Central memory CD8-positive, alpha-beta T cell (primary cell): ENCODE results near the gene KRTAP10-2.

ENCODE experiments used
- ATAC-seq: fragments of 150-1000 bp; cut with Tn5 transposase; replicated peaks from 2 replicates; pipeline ENCODE4 v1.10.0; 2022; ENCODE audit warnings: mild to moderate bottlenecking, moderate FRiP score, moderate number of reproducible peaks; ENCODE audit not compliant: poor library complexity, severe bottlenecking; ENCODE audit errors: extremely low read depth
- DNase-seq, 2 donors: peaks; one replicate each; pipeline ENCODE4 v3.0.0; 2021; ENCODE audit warnings: low spot score in 2 of 2
- H3K27ac Mint-ChIP-seq: one replicate; pipeline ENCODE4 v1.8.0; 2022; ENCODE audit warnings: low read depth, mild to moderate bottlenecking, moderate library complexity, mixed read lengths
- H3K27me3 Mint-ChIP-seq: one replicate; pipeline ENCODE4 v1.8.0; 2022; ENCODE audit warnings: mixed read lengths
- H3K36me3 Mint-ChIP-seq: one replicate; pipeline ENCODE4 v1.8.0; 2022; ENCODE audit warnings: mild to moderate bottlenecking, moderate library complexity, mixed read lengths; ENCODE audit not compliant: insufficient read depth
- H3K4me1 Mint-ChIP-seq: one replicate; pipeline ENCODE4 v1.8.0; 2022; ENCODE audit warnings: mixed read lengths
- H3K4me3 Mint-ChIP-seq: one replicate; pipeline ENCODE4 v1.8.0; 2022; ENCODE audit warnings: mild to moderate bottlenecking, moderate library complexity, mixed read lengths
- H3K9me3 Mint-ChIP-seq: one replicate; pipeline ENCODE4 v1.8.0; 2022; ENCODE audit warnings: mixed read lengths

KRTAP10-2 gene

DNA sequence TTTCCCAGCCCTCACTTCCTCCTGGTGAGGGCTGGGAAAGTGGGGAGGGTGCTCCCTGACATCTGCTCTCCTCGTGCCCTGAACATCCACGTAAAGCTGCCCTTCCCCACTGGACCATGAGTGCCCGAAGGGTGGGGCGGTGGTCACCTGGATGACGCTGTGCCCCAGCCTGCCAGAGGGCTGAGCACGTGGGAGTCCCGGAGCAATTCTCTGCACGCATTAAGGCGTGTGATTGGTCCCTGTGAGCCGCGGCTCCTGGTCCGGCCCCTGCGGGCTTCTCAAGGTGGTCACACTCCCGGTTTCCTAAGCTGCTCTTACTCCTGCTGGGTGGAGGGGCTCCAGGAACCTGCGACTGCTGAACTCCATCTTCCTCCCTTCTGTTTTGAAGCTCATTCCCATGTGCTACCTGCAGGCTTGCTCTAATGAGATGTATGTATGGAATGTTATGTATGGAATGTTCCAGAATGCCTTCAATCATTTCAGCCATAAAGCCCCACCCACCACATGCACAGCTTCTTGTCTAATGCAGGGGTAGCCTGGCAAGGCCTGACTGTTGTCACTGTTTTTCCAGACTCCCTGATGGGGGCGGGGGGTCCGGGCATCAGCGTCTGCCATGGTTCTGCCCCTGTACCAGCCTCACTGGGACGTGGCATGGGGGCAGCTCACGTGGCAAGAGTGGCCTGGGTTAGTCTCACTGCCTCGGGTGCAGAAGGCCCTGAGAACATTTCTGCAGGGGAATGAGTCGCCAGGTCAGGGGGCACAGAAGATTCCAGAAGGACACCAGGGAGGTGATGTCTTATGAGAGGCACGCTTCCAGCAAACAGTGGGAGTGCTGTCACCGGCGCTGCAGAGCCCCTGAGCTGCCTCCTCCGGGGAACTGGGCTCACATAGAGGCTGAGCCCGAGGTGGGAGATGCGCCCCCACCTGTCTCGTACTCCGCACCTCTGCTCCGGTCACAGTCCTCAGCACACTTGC is 30.7 kb downstream of the KRTAP10-2 start:
- Mint-ChIP-seq H3K36me3 (peaks cover 5% of the 10 kb centered on the region), H3K9me3 (no peaks in the 10 kb centered on the region), H3K27me3 (no peaks in the 10 kb centered on the region), H3K27ac (no peak overlapping the region), H3K4me3 (no peak overlapping the region), H3K4me1 (no peaks in the 10 kb centered on the region)
- no peak for ATAC-seq
- no peak for DNase-seq

DNA sequence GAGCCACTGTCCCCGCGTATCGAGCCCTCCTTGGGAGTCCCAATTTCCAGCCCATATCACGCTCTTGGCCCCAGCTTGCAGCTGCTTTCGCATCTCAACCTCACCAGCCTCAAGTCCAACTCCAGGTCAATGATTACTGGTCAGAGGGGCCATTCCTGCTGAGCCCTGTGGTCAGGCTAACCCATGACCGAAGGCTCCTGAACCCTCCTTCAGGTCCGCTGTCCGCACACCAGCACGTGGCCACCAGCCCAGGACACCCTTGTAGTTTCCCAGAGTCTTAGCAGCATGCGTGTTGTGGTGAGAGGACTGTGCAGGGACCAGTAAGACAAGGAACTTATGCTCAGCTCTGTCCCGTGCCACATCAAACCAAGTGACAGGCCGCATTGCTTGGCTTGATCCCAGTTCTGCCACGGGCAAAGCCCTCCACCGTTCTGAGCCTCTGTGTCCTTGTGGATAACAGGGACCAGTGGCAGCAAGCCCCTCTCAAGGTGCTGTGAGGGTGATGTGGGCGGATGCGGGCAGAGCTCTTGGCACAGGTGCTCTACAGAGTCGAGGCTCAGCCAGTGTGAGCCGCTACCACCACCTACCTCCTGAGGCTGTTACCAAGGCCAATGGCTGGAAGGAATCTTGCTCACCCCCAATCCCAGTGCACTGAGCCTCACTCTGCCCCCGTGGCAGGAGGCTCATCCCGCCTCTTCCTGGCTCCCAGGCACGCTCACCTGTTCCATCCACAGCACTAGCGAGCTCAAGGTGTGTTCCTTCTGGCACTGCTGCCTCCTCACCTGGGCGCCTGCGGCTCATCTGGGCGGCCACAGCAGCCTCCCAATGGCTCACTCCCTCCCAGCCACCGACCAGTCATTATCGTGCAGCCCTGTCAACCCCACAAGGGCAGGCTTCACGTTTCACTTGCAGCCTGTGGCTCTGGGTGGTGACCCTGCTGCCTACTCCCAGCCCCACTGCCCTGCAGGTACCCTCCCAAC is 31.7 kb downstream of the KRTAP10-2 start:
- DNase-seq (no peak), ATAC-seq (no peak)
- H3K36me3 Mint-ChIP-seq = peaks cover 5% of the 10 kb centered on the region
- no peak overlapping the region for H3K27ac Mint-ChIP-seq
- H3K27me3 Mint-ChIP-seq = no peaks in the 10 kb centered on the region
- no peaks in the 10 kb centered on the region for H3K4me1 Mint-ChIP-seq
- H3K9me3 Mint-ChIP-seq = no peaks in the 10 kb centered on the region
- no peak overlapping the region for H3K4me3 Mint-ChIP-seq

- no peaks in the 10 kb centered on the region for H3K9me3 Mint-ChIP-seq
- H3K4me3 Mint-ChIP-seq = no peak overlapping the region
- no peak overlapping the region for H3K27ac Mint-ChIP-seq
- peaks cover 5% of the 10 kb centered on the region for H3K36me3 Mint-ChIP-seq
- H3K4me1 Mint-ChIP-seq = no peaks in the 10 kb centered on the region
- H3K27me3 Mint-ChIP-seq = no peaks in the 10 kb centered on the region
- DNase-seq = no peak
- no peak for ATAC-seq
These were observed 32.6 kb downstream of the KRTAP10-2 start for GRCh38 chr21:44518686-44519085.

- Mint-ChIP-seq H3K27ac (peak overlapping the region; percentile 77), H3K27me3 (no peaks in the 10 kb centered on the region), H3K36me3 (peaks cover 5% of the 10 kb centered on the region), H3K4me3 (no peak overlapping the region), H3K4me1 (no peaks in the 10 kb centered on the region), H3K9me3 (no peaks in the 10 kb centered on the region)
- DNase-seq (no peak), ATAC-seq (no peak)
These were observed 34.0 kb downstream of the KRTAP10-2 start for GRCh38 chr21:44517175-44517899.

DNA sequence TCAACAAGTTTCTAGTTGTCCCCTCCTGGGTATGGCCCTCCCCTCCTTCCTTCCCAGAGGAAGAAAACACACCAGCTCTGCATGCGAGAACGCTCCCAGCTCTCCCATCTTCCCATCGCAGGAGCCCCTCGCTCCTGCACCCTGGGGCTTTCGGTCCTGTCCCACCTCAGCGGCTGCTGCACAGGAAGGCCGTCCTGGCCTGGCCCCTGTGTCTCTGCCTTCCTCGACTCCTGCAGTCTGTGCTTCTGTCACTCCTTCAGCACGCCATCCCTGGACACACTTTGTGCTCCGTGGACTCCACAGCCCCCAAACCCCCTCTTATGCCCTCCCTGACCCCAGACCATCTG is 34.5 kb downstream of the KRTAP10-2 start:
- Mint-ChIP-seq H3K9me3 (no peaks in the 10 kb centered on the region), H3K27me3 (no peaks in the 10 kb centered on the region), H3K4me1 (no peaks in the 10 kb centered on the region), H3K4me3 (no peak overlapping the region), H3K36me3 (peaks cover 5% of the 10 kb centered on the region), H3K27ac (peak overlapping the region; percentile 3)
- DNase-seq = no peak
- no peak for ATAC-seq

- no peak overlapping the region for H3K27ac Mint-ChIP-seq
These were observed 35.0 kb downstream of the KRTAP10-2 start for GRCh38 chr21:44516342-44516741.

GRCh38 chr21:44515359-44516165 is 35.7 kb downstream of the KRTAP10-2 start:
- no peak overlapping the region for H3K4me3 Mint-ChIP-seq
- ATAC-seq (no peak), DNase-seq (no peak)
- H3K9me3 Mint-ChIP-seq = no peaks in the 10 kb centered on the region
- H3K27me3 Mint-ChIP-seq = no peaks in the 10 kb centered on the region
- H3K36me3 Mint-ChIP-seq = peaks cover 5% of the 10 kb centered on the region
- no peak overlapping the region for H3K27ac Mint-ChIP-seq
- H3K4me1 Mint-ChIP-seq = no peaks in the 10 kb centered on the region

More at GRCh38 chr21:44516342-44516741, 35.0 kb downstream of the KRTAP10-2 start:
- Mint-ChIP-seq H3K9me3 (no peaks in the 10 kb centered on the region), H3K4me1 (no peaks in the 10 kb centered on the region), H3K36me3 (peaks cover 5% of the 10 kb centered on the region), H3K27me3 (no peaks in the 10 kb centered on the region), H3K4me3 (no peak overlapping the region)
- DNase-seq = no peak
- ATAC-seq = no peak

GRCh38 chr21:44514746-44515358 is 36.5 kb downstream of the KRTAP10-2 start:
- Mint-ChIP-seq H3K27me3 (no peaks in the 10 kb centered on the region), H3K27ac (no peak overlapping the region), H3K4me1 (no peaks in the 10 kb centered on the region), H3K36me3 (peaks cover 5% of the 10 kb centered on the region), H3K4me3 (no peak overlapping the region), H3K9me3 (no peaks in the 10 kb centered on the region)
- ATAC-seq (no peak), DNase-seq (no peak)

- Mint-ChIP-seq H3K36me3 (peaks cover 5% of the 10 kb centered on the region), H3K27ac (no peak overlapping the region), H3K27me3 (no peaks in the 10 kb centered on the region), H3K4me3 (no peak overlapping the region), H3K4me1 (no peaks in the 10 kb centered on the region), H3K9me3 (no peaks in the 10 kb centered on the region)
- no peak for ATAC-seq
- DNase-seq = no peak
These were observed 37.1 kb downstream of the KRTAP10-2 start for GRCh38 chr21:44514218-44514520.

DNA sequence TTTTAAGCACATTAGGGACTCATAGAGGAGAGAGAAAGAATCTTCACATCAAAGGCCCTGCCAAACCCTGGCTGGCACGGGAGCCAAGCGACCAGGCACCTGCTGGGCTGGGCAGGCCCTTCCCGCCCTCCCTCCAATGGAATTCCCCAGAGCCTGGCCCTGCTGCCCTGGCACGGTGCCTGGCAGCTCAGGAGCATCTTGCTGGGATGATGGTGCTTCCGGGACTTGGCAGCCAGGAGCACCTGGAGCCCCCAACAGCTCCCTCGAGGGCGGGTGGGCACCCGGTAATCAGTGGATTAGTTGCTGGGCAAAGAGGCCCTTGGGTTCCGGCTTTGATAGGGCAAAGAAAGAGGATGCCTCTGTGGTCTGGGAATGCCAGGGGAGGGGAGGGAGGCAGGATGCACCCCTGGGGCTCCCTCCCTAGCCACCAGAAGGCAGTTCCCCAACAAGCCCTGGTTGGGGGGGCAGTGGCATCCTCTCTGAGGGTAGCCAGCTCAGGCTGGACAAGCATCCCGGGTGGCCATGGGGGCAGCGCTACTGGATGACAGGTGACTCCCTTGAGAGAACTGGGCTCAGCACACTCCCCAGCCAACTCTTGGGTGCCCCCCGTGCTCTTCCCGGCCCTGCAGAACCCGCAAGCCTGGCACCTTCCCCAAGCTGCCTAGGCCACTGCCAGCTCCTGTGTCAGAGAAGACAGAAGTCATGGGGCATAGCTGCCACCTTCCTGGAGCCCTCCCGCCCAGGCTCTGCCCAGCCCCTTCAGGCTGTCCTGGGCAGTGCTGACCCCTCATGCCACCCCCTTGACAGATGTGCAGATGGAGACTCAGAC is 37.7 kb downstream of the KRTAP10-2 start:
- no peaks in the 10 kb centered on the region for H3K9me3 Mint-ChIP-seq
- peaks cover 5% of the 10 kb centered on the region for H3K36me3 Mint-ChIP-seq
- no peaks in the 10 kb centered on the region for H3K4me1 Mint-ChIP-seq
- H3K27ac Mint-ChIP-seq = no peak overlapping the region
- no peak overlapping the region for H3K4me3 Mint-ChIP-seq
- no peak for DNase-seq
- no peaks in the 10 kb centered on the region for H3K27me3 Mint-ChIP-seq
- ATAC-seq = no peak
